WTC11 (cell line): Measurements from ENCODE around the gene OR51G1. TPM values are rescaled to one million over a fixed set of nuclear protein-coding genes. Genes with fewer than 3 reads are reported as not detected.

Experiments used
- ATAC-seq: fragments of 200-7000 bp; cut with Tn5 transposase; 2 replicates; pipeline ENCODE4 v1.10.0; 2021; ENCODE audit warnings: mild to moderate bottlenecking, moderate library complexity
- CTCF ChIA-PET: fragments of 300-600 bp; sonication (Branson Sonifier 250); formaldehyde crosslinking; loops from one replicate; lab custom pipeline; 2021; ENCODE audit warnings: antibody characterized with exemption; lab: Charles Lee
- POLR2A ChIA-PET: fragments of 350-600 bp; sonication (Branson Sonifier 250); formaldehyde crosslinking; loops from one replicate; lab custom pipeline; 2021; ENCODE audit warnings: antibody characterized with exemption; lab: Charles Lee
- DNase-seq: peaks from one replicate; pipeline ENCODE4 v3.0.0; 2021; ENCODE audit warnings: low spot score
- H3K27ac Mint-ChIP-seq: 2 replicates; pipeline ENCODE4 v1.8.0; 2021; ENCODE audit warnings: mixed read lengths
- H3K27me3 Mint-ChIP-seq: 2 replicates; pipeline ENCODE4 v1.8.0; 2021; ENCODE audit warnings: low read depth, mild to moderate bottlenecking, moderate library complexity, mixed read lengths
- H3K36me3 Mint-ChIP-seq: 2 replicates; pipeline ENCODE4 v1.8.0; 2021; ENCODE audit warnings: mixed read lengths
- H3K4me1 Mint-ChIP-seq: 2 replicates; pipeline ENCODE4 v1.8.0; 2022; ENCODE audit warnings: mixed read lengths
- H3K4me3 Mint-ChIP-seq: 2 replicates; pipeline ENCODE4 v1.8.0; 2021; ENCODE audit warnings: mild to moderate bottlenecking, moderate library complexity, mixed read lengths
- H3K9me3 Mint-ChIP-seq: 2 replicates; pipeline ENCODE4 v1.8.0; 2021; ENCODE audit warnings: mixed read lengths
- ARID4B ChIP-seq: sonication (generic); formaldehyde crosslinking; IDR thresholded peaks from 2 replicates; pipeline ENCODE4 v1.8.0; 2023; ENCODE audit warnings: missing genetic modification reagents, mild to moderate bottlenecking, borderline replicate concordance
- FOXK1 ChIP-seq: sonication (generic); formaldehyde crosslinking; IDR thresholded peaks from 2 replicates; pipeline ENCODE4 v1.8.0; 2022; ENCODE audit warnings: mild to moderate bottlenecking, moderate library complexity, missing genetic modification reagents
- FOXP1 ChIP-seq: sonication (generic); formaldehyde crosslinking; IDR thresholded peaks from 2 replicates; pipeline ENCODE4 v1.8.0; 2022; ENCODE audit warnings: missing genetic modification reagents, mild to moderate bottlenecking, moderate library complexity, borderline replicate concordance
- GABPB1 ChIP-seq: sonication (generic); formaldehyde crosslinking; IDR thresholded peaks from 2 replicates; pipeline ENCODE4 v1.8.1; 2023; ENCODE audit warnings: mild to moderate bottlenecking, missing genetic modification reagents
- KAT7 ChIP-seq: sonication (generic); formaldehyde crosslinking; IDR thresholded peaks from 2 replicates; pipeline ENCODE4 v1.8.1; 2023; ENCODE audit warnings: missing genetic modification reagents, mild to moderate bottlenecking, borderline replicate concordance
- MLX ChIP-seq: sonication (generic); formaldehyde crosslinking; IDR thresholded peaks from 2 replicates; pipeline ENCODE4 v1.8.1; 2023; ENCODE audit warnings: mild to moderate bottlenecking, missing genetic modification reagents, moderate library complexity
- MXD4 ChIP-seq: fragments of 250-450 bp; sonication (Bioruptor Pico); IDR thresholded peaks from 2 replicates; pipeline ENCODE4 v1.8.0; 2021; ENCODE audit warnings: mild to moderate bottlenecking, moderate library complexity, borderline replicate concordance
- MYBL2 ChIP-seq: sonication (generic); formaldehyde crosslinking; IDR thresholded peaks from 2 replicates; pipeline ENCODE4 v1.8.1; 2023; ENCODE audit warnings: mild to moderate bottlenecking, moderate library complexity, missing genetic modification reagents
- NFE2L1 ChIP-seq: sonication (generic); formaldehyde crosslinking; IDR thresholded peaks from 2 replicates; pipeline ENCODE4 v1.8.1; 2023; ENCODE audit warnings: missing genetic modification reagents
- RORB ChIP-seq: fragments of 250-450 bp; sonication (Bioruptor Pico); IDR thresholded peaks from 2 replicates; pipeline ENCODE4 v1.9.0; 2021; ENCODE audit warnings: mild to moderate bottlenecking
- SP1 ChIP-seq: sonication (generic); formaldehyde crosslinking; conservative IDR thresholded peaks from 2 replicates; pipeline ENCODE4 v1.8.1; 2022; ENCODE audit warnings: missing genetic modification reagents
- ZBTB21 ChIP-seq: sonication (generic); formaldehyde crosslinking; IDR thresholded peaks from 2 replicates; pipeline ENCODE4 v1.8.1; 2023; ENCODE audit warnings: mild to moderate bottlenecking, missing genetic modification reagents, borderline replicate concordance
- ZNF121 ChIP-seq: sonication (generic); formaldehyde crosslinking; IDR thresholded peaks from 2 replicates; pipeline ENCODE4 v1.8.0; 2023; ENCODE audit warnings: missing genetic modification reagents
- ZNF219 ChIP-seq: sonication (generic); formaldehyde crosslinking; IDR thresholded peaks from 2 replicates; pipeline ENCODE4 v1.8.0; 2023; ENCODE audit warnings: missing genetic modification reagents, mild to moderate bottlenecking, borderline replicate concordance
- ZNF396 ChIP-seq: fragments of 250-450 bp; sonication (Bioruptor Pico); IDR thresholded peaks from 2 replicates; pipeline ENCODE4 v1.8.0; 2021; ENCODE audit warnings: mild to moderate bottlenecking, moderate library complexity, borderline replicate concordance
- ZNF416 ChIP-seq: fragments of 250-450 bp; sonication (Bioruptor Pico); IDR thresholded peaks from 2 replicates; pipeline ENCODE4 v1.9.0; 2021; ENCODE audit warnings: mild to moderate bottlenecking, inconsistent platforms
- ZNF532 ChIP-seq: fragments of 250-450 bp; sonication (Bioruptor Pico); IDR thresholded peaks from 2 replicates; pipeline ENCODE4 v1.9.0; 2021; ENCODE audit warnings: mild to moderate bottlenecking, borderline replicate concordance
- ZSCAN18 ChIP-seq: fragments of 250-450 bp; sonication (Bioruptor Pico); IDR thresholded peaks from 2 replicates; pipeline ENCODE4 v2.1.2; 2022; ENCODE audit warnings: mild to moderate bottlenecking, moderate library complexity
- total RNA-seq: library from RNA; stranded (reverse); gene quantifications from 3 replicates; pipeline ENCODE4 v1.2.3, GENCODE V29; 2021

Gene OR51G1
- total RNA-seq, 1 experiment from 2014 or later = not detected

- POLR2A ChIA-PET = no interaction called here
- no peak for DNase-seq
- Mint-ChIP-seq H3K27me3 (no peaks in the 10 kb centered on the region; the same call in 1 of the 2 replicates), H3K9me3 (no peaks in the 10 kb centered on the region), H3K4me3 (no peak overlapping the region), H3K4me1 (no peaks in the 10 kb centered on the region)
- CTCF ChIA-PET = no interaction called here
- ATAC-seq = no peak
- no peak for TF ChIP-seq ZSCAN18
- TF ChIP-seq, all 79 proteins: peak for 0
- Mint-ChIP-seq H3K36me3 (no peaks in the 10 kb centered on the region), H3K27ac (no peak overlapping the region)
Measured at GRCh38 chr11:4921796-4922195, 2.3 kb downstream of the OR51G1 start.

- ChIA-PET CTCF (no interaction called here), POLR2A (no interaction called here)
- no peaks in the 10 kb centered on the region for H3K4me1 Mint-ChIP-seq
- H3K27ac Mint-ChIP-seq = no peak within 1 kb of the TSS
- no peak for DNase-seq
- no peak for TF ChIP-seq MLX
- no peak for TF ChIP-seq ZBTB21 (CRISPR knock-in tag)
- no peak for TF ChIP-seq GABPB1 (CRISPR knock-in tag)
- TF ChIP-seq NFE2L1 = no peak
- TF ChIP-seq FOXK1 (CRISPR knock-in tag) = no peak
- no peak for TF ChIP-seq KAT7
- TF ChIP-seq ARID4B (CRISPR knock-in tag) = no peak
- no peak for TF ChIP-seq FOXP1 (CRISPR knock-in tag)
- TF ChIP-seq ZNF396 (CRISPR knock-in tag) = no peak
- TF ChIP-seq ZNF121 = no peak
- TF ChIP-seq MYBL2 (CRISPR knock-in tag) = no peak
- no peak for TF ChIP-seq ZNF416
- TF ChIP-seq ZNF219 (CRISPR knock-in tag) = no peak
- TF ChIP-seq SP1 (CRISPR knock-in tag) = no peak
- no peak for TF ChIP-seq ZNF532 (CRISPR knock-in tag)
- no peak for TF ChIP-seq RORB
- TF ChIP-seq MXD4 (CRISPR knock-in tag) = no peak
- ATAC-seq = no peak
- H3K36me3 Mint-ChIP-seq = no peaks in the 10 kb centered on the region
- no peaks in the 10 kb centered on the region for H3K27me3 Mint-ChIP-seq
- H3K9me3 Mint-ChIP-seq = no peaks in the 10 kb centered on the region
- no peak within 1 kb of the TSS for H3K4me3 Mint-ChIP-seq
Measured at GRCh38 chr11:4919250-4919649, 4.9 kb downstream of the OR51G1 start, which contains the start of gene OR51G2. Gene OR51G2 (minus strand): TSS chr11:4919350. CDS start chr11:4915663, 3,687 bp downstream.
